B cell (primary cell): ENCODE results near the gene DLG2. TPM values are rescaled to one million over a fixed set of nuclear protein-coding genes. Genes with fewer than 3 reads are reported as not detected.

Experiments
- ATAC-seq: fragments of 200-7000 bp; cut with Tn5 transposase; one replicate; pipeline ENCODE4 v1.10.0; 2021; ENCODE audit warnings: low read depth, mild to moderate bottlenecking, moderate number of reproducible peaks, moderate library complexity
- CTCF ChIA-PET: fragments of 350-600 bp; sonication (Branson Sonifier 250); formaldehyde crosslinking; loops from one replicate; lab custom pipeline; 2021; ENCODE audit warnings: antibody characterized with exemption, inconsistent platforms; lab: Charles Lee
- POLR2A ChIA-PET: fragments of 350-600 bp; sonication (Branson Sonifier 250); formaldehyde crosslinking; loops from one replicate; lab custom pipeline; 2021; ENCODE audit warnings: antibody characterized with exemption; lab: Charles Lee
- DNase-seq: peaks from one replicate; pipeline ENCODE4 v3.0.0; 2013
- H2AFZ ChIP-seq: 2 replicates; pipeline ENCODE4 v1.6.1; 2012; ENCODE audit warnings: mild to moderate bottlenecking, low read depth, low read length; ENCODE audit not compliant: insufficient read depth, poor library complexity, severe bottlenecking
- H3K27ac ChIP-seq, 2 donors: 1 replicate in 1 of 2; 2 replicates in 1 of 2; pipeline ENCODE4 v1.5.1; 2012 to 2013; ENCODE audit warnings: low read length in 2 of 2, mild to moderate bottlenecking in 2 of 2, moderate library complexity in 1 of 2
- H3K27me3 ChIP-seq, 4 experiments: fragments of 200-600 bp in 1 of 4; sonication (generic) in 1 of 4; replicated peaks in 1 of 4; 1 replicate in 2 of 4; 2 replicates in 2 of 4; pipeline versions ENCODE4 v1.6.1 to v1.7.0; 2013 to 2016; ENCODE audit warnings: low read length in 3 of 4, mild to moderate bottlenecking in 2 of 4, mixed read lengths in 1 of 4, moderate library complexity in 1 of 4; ENCODE audit not compliant: insufficient read depth in 4 of 4, control insufficient read depth in 3 of 4; ENCODE audit errors: control extremely low read depth in 1 of 4
- H3K36me3 ChIP-seq, 2 experiments: replicated peaks in 1 of 2; 1 replicate in 1 of 2; 2 replicates in 1 of 2; pipeline versions ENCODE4 v1.6.1 to v1.7.1; 2013; ENCODE audit warnings: low read length in 1 of 2; ENCODE audit not compliant: insufficient read depth in 2 of 2, control insufficient read depth in 1 of 2; ENCODE audit errors: control extremely low read depth in 1 of 2, extremely low read depth in 1 of 2
- H3K4me1 ChIP-seq, 2 donors: fragments of 200-600 bp in 1 of 2; sonication (generic) in 1 of 2; 1 replicate in 1 of 2; 2 replicates in 1 of 2; pipeline versions ENCODE4 v1.5.1 to v1.6.1; 2013 to 2017; ENCODE audit warnings: low read length in 2 of 2; ENCODE audit not compliant: control insufficient read depth in 2 of 2, insufficient read depth in 2 of 2
- H3K4me2 ChIP-seq: replicated peaks from 2 replicates; pipeline ENCODE3; 2012; ENCODE audit warnings: mild to moderate bottlenecking, low read depth, low read length; ENCODE audit not compliant: poor library complexity, severe bottlenecking
- H3K4me3 ChIP-seq, 5 experiments: fragments of 200-600 bp in 1 of 5; sonication (generic) in 1 of 5; 1 replicate in 3 of 5; 2 replicates in 2 of 5; pipeline versions ENCODE4 v1.5.1 to v1.7.0; 2011 to 2016; ENCODE audit warnings: low read length in 4 of 5, mild to moderate bottlenecking in 4 of 5, low read depth in 2 of 5, control low read depth in 1 of 5, moderate library complexity in 1 of 5; ENCODE audit not compliant: insufficient read depth in 1 of 5; ENCODE audit errors: control extremely low read depth in 1 of 5, extremely low read depth in 1 of 5
- H3K79me2 ChIP-seq: fragments of 200-600 bp; sonication (generic); one replicate; pipeline ENCODE4 v1.6.0; 2016; ENCODE audit warnings: low read length; ENCODE audit not compliant: control insufficient read depth, insufficient read depth
- H3K9ac ChIP-seq: fragments of 200-600 bp; sonication (generic); 2 replicates; pipeline ENCODE4 v1.6.1; 2017; ENCODE audit warnings: mild to moderate bottlenecking, low read length, moderate library complexity
- H3K9me3 ChIP-seq, 3 donors: one replicate each; pipeline versions ENCODE4 v1.6.1 to v1.7.1; 2013; ENCODE audit warnings: low read length in 2 of 3; ENCODE audit not compliant: control insufficient read depth in 2 of 3, insufficient read depth in 1 of 3; ENCODE audit errors: control extremely low read depth in 1 of 3
- H4K20me1 ChIP-seq: 2 replicates; pipeline ENCODE4 v1.6.0; 2012; ENCODE audit warnings: mild to moderate bottlenecking, low read length; ENCODE audit not compliant: insufficient read depth, control insufficient read depth, poor library complexity, severe bottlenecking
- H3K27ac Mint-ChIP-seq: one replicate; pipeline ENCODE4 v1.8.0; 2021; ENCODE audit warnings: mixed read lengths
- H3K27me3 Mint-ChIP-seq: one replicate; pipeline ENCODE4 v1.8.0; 2021; ENCODE audit warnings: mixed read lengths
- H3K4me1 Mint-ChIP-seq: one replicate; pipeline ENCODE4 v1.8.0; 2021; ENCODE audit warnings: mixed read lengths
- H3K4me3 Mint-ChIP-seq: one replicate; pipeline ENCODE4 v1.8.0; 2021; ENCODE audit warnings: mixed read lengths
- H3K9me3 Mint-ChIP-seq: one replicate; pipeline ENCODE4 v1.8.0; 2022; ENCODE audit warnings: mixed read lengths; ENCODE audit not compliant: insufficient read depth
- EZH2 ChIP-seq: IDR thresholded peaks from 2 replicates; pipeline ENCODE4 v1.6.1; 2012; ENCODE audit warnings: borderline replicate concordance, low read depth, mild to moderate bottlenecking, moderate library complexity, low read length; ENCODE audit not compliant: insufficient read depth, poor library complexity, severe bottlenecking
- WGBS: methylation state at CpG from one replicate; pipeline ENCODE4 v1.1.5; 2013; ENCODE audit warnings: missing lambda C conversion rate; ENCODE audit not compliant: insufficient coverage; 5-methylcytosine and 5-hydroxymethylcytosine counted together
- intact Hi-C: fragments of 100-400 bp; cut with micrococcal nuclease; formaldehyde crosslinking; loops from one replicate; pipeline ENCODE4 v1.10.0; 2022
- polyA plus RNA-seq: library from polyadenylated mRNA; depleted of rRNA; stranded (reverse); fragments of >200 nt; gene quantifications from 2 replicates; pipeline ENCODE4 v1.2.3, GENCODE V29; 2012
- total RNA-seq, 2 donors: library from RNA; stranded (reverse); fragments of 120-200 nt in 1 of 2; gene quantifications; 1 replicate in 1 of 2; 2 replicates in 1 of 2; pipeline versions ENCODE4 v1.2.3 to v1.2.4, GENCODE V29; 2013 to 2022
- TF ChIP-seq, protein P1 (sequence below): fragments of 200-600 bp; IDR thresholded peaks from one replicate; pipeline ENCODE4 v1.8.0; 2022; ENCODE audit warnings: antibody characterized with exemption, mild to moderate bottlenecking

Gene DLG2
- total and polyA plus RNA-seq, 2 donors (not counting 1 experiment from before 2014, with no cell fraction given), result 0.54 to 5.4 TPM

DNA sequence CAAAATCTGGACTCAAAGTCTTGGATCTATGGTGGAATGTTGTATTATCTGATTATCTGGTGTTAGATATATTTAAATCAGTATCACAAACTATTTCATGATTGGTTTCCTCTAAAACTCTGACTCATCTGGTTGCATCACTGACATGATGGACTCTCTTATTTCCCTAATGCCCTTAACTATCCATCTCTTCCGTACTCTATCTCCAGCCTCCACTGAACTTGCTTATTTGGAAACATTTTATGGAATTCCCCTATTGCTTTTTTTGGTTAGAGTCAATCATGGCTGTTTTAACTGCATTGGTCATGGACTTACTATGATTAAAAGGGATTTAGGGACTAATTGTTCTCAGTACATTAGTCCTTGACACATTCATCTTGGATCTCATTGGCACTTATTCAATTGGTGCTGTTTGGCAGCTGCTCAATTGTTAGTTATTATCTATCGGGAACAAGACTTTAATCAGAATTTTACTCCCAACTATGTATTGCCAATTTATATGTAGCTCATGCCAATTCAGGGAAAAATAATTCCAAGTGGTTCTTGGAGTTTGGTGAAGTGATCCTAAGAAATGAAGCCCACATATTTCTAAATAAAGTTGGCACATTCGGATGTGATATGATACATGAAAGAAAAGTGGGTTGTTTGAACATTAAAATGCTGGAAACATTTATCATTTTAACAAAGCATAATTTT lies 1399.0 kb downstream of the DLG2 start:
- no peak overlapping the region for H3K4me3 Mint-ChIP-seq
- ChIA-PET CTCF (no interaction called here), POLR2A (no interaction called here)
- no peak for TF ChIP-seq EZH2
- TF ChIP-seq, protein P1, sequence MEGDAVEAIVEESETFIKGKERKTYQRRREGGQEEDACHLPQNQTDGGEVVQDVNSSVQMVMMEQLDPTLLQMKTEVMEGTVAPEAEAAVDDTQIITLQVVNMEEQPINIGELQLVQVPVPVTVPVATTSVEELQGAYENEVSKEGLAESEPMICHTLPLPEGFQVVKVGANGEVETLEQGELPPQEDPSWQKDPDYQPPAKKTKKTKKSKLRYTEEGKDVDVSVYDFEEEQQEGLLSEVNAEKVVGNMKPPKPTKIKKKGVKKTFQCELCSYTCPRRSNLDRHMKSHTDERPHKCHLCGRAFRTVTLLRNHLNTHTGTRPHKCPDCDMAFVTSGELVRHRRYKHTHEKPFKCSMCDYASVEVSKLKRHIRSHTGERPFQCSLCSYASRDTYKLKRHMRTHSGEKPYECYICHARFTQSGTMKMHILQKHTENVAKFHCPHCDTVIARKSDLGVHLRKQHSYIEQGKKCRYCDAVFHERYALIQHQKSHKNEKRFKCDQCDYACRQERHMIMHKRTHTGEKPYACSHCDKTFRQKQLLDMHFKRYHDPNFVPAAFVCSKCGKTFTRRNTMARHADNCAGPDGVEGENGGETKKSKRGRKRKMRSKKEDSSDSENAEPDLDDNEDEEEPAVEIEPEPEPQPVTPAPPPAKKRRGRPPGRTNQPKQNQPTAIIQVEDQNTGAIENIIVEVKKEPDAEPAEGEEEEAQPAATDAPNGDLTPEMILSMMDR, result no peak
- no peak overlapping the region for H3K4me2 ChIP-seq
- no peaks in the 10 kb centered on the region for H3K27me3 Mint-ChIP-seq
- no peak overlapping the region for H3K9ac ChIP-seq
- DNase-seq (no peak), ATAC-seq (no peak)
- H3K4me1 ChIP-seq, result no peaks in the 10 kb centered on the region
- H3K27me3 ChIP-seq, result no peaks in the 10 kb centered on the region
- intact Hi-C loops, result no loop called here
- no CpG with 5 or more reads among the region's 3 CpGs for WGBS
- no peak overlapping the region for H3K4me3 ChIP-seq
- H3K27ac Mint-ChIP-seq, result no peak overlapping the region
- H3K9me3 Mint-ChIP-seq, result no peaks in the 10 kb centered on the region
- H3K4me1 Mint-ChIP-seq, result no peaks in the 10 kb centered on the region
- no peak overlapping the region for H2AFZ ChIP-seq
- no peaks in the 10 kb centered on the region for H4K20me1 ChIP-seq
- no peaks in the 10 kb centered on the region for H3K36me3 ChIP-seq
- no peaks in the 10 kb centered on the region for H3K9me3 ChIP-seq
- no peaks in the 10 kb centered on the region for H3K79me2 ChIP-seq
- no peak overlapping the region for H3K27ac ChIP-seq

DNA sequence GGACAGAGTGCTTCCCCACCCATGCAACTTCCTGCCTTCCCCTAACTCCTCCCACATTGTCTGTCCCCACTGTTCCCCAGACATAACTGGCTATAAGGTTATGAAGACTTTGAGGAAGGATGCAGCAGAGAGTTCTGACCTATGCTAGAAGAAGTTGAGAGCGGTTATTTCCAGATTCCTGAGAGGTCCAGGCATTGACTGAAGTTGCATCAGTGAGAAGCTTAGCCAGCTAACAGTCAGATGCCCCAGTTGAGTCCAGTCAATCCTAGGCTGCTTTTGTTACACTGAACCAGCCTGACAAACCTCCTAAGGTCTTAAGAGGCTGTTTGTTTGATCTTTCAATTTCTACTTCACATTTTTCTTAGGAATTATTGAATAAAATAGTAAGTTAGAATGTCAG lies 1403.1 kb downstream of the DLG2 start:
- H3K9me3 Mint-ChIP-seq, result no peaks in the 10 kb centered on the region
- no peaks in the 10 kb centered on the region for H3K9me3 ChIP-seq
- H3K4me3 ChIP-seq, result no peak overlapping the region
- no peaks in the 10 kb centered on the region for H3K36me3 ChIP-seq
- H3K4me2 ChIP-seq, result no peak overlapping the region
- H2AFZ ChIP-seq, result no peak overlapping the region
- no peak overlapping the region for H3K27ac Mint-ChIP-seq
- H3K79me2 ChIP-seq, result no peaks in the 10 kb centered on the region
- no peaks in the 10 kb centered on the region for H3K4me1 ChIP-seq
- CTCF ChIA-PET, result no interaction called here
- H3K4me1 Mint-ChIP-seq, result no peaks in the 10 kb centered on the region
- 100% methylated on average over 1 of the region's 1 CpG for WGBS
- no peak overlapping the region for H3K9ac ChIP-seq
- H3K27me3 ChIP-seq, result no peaks in the 10 kb centered on the region
- DNase-seq, result no peak
- no peak overlapping the region for H3K27ac ChIP-seq
- H3K27me3 Mint-ChIP-seq, result no peaks in the 10 kb centered on the region
- no peak for ATAC-seq
- POLR2A ChIA-PET, result no interaction called here
- no peak for TF ChIP-seq EZH2
- TF ChIP-seq, protein P1, result no peak
- intact Hi-C loops, result no loop called here
- H4K20me1 ChIP-seq, result no peaks in the 10 kb centered on the region
- H3K4me3 Mint-ChIP-seq, result no peak overlapping the region
